ENCODE data around the gene KAT8. TPM values are rescaled to one million over a fixed set of nuclear protein-coding genes. Genes with fewer than 3 reads are reported as not detected.

KAT8 gene
- total and polyA plus RNA-seq, 2 of the 13 experiments (the other 11 are each of a cell fraction or from before 2014, with no cell fraction given): 79.0 to 84.2 TPM

DNA sequence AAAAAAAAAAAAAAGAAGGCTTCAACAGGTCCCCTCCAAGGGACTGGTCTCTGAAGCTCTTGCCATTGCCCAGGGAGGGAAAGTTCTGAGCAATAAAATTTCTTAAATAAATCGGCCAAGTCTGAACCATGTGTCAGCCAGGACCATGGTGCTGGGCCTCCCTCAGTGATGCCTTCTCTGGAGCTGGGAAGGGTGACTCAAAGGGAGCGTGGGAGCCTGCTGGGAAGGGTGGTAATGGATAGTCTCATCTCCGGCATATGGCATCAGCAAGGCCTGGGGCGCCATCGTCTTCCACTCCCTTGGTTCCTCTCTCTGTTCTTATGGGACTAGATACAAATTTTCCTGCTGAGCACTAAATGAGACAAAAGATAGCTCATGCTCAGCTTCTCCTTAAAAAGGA is 25.1 kb upstream of the KAT8 start (continued):
- TF ChIP-seq, protein P1, sequence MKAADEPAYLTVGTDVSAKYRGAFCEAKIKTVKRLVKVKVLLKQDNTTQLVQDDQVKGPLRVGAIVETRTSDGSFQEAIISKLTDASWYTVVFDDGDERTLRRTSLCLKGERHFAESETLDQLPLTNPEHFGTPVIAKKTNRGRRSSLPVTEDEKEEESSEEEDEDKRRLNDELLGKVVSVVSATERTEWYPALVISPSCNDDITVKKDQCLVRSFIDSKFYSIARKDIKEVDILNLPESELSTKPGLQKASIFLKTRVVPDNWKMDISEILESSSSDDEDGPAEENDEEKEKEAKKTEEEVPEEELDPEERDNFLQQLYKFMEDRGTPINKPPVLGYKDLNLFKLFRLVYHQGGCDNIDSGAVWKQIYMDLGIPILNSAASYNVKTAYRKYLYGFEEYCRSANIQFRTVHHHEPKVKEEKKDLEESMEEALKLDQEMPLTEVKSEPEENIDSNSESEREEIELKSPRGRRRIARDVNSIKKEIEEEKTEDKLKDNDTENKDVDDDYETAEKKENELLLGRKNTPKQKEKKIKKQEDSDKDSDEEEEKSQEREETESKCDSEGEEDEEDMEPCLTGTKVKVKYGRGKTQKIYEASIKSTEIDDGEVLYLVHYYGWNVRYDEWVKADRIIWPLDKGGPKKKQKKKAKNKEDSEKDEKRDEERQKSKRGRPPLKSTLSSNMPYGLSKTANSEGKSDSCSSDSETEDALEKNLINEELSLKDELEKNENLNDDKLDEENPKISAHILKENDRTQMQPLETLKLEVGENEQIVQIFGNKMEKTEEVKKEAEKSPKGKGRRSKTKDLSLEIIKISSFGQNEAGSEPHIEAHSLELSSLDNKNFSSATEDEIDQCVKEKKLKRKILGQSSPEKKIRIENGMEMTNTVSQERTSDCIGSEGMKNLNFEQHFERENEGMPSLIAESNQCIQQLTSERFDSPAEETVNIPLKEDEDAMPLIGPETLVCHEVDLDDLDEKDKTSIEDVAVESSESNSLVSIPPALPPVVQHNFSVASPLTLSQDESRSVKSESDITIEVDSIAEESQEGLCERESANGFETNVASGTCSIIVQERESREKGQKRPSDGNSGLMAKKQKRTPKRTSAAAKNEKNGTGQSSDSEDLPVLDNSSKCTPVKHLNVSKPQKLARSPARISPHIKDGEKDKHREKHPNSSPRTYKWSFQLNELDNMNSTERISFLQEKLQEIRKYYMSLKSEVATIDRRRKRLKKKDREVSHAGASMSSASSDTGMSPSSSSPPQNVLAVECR (CRISPR knock-in tag; IDR thresholded peaks at IDR 0.05; ENCODE audit: borderline replicate concordance): no peak
- TF ChIP-seq SNAI1 (CRISPR knock-in tag; IDR thresholded peaks at IDR 0.05; ENCODE audit: borderline replicate concordance): no peak

- no peak overlapping the region for H2AFZ ChIP-seq (ENCODE audit: low read length)
- in situ Hi-C loops (cut with HindIII; ENCODE audit: extremely low pct_ligation_motif_present, low pct_unique_long_range_greater_than_20kb) (no loop called here), intact Hi-C loops (cut with micrococcal nuclease; ENCODE audit: unreplicated experiment) (loop anchor here (1.0 to 10.0 kb wide), 2 partner anchors 49 to 138 kb away; partner anchors contain the start of gene SETD1A)
- peak overlapping the region; percentile 99 for H3K4me2 ChIP-seq (ENCODE audit: low read depth, low read length)
- H3K9ac ChIP-seq (ENCODE audit: insufficient read depth, low read depth, low read length): peak overlapping the region; percentile 94
- peak overlapping the region; percentile 80 to 100 (median 82) for H3K4me3 ChIP-seq (replicated peaks in 1 of 3; ENCODE audit: insufficient read depth in 1 of 3, low read depth in 2 of 3, low read length in 3 of 3)
- ChIA-PET POLR2A (interaction anchor here (0.7 to 5.0 kb wide), 15 partner anchors 9 to 138 kb away, joined by 3 to 49 read pairs (median 6); partner anchors contain the start of genes FUS, HSD3B7, KAT8 and STX4), CTCF (ENCODE audit: low intra/inter-chr PET ratio, low total read pairs) (no interaction called here)
- no peaks in the 10 kb centered on the region for H3K9me3 ChIP-seq (ENCODE audit: low read length)
- no peaks in the 10 kb centered on the region; a peak in 1 of 5 replicates for H3K27me3 ChIP-seq (ENCODE audit: control insufficient read depth in 1 of 2, insufficient read depth in 2 of 2, low read length in 2 of 2)
- WGBS (ENCODE audit: low lambda C conversion rate): 5% methylated on average over 17 of the region's 17 CpGs
- H3K79me2 ChIP-seq (ENCODE audit: insufficient read depth, low read length): peaks cover 33% of the 10 kb centered on the region
- H3K27ac ChIP-seq (ENCODE audit: extremely low read length, insufficient read depth, low read length): peak overlapping the region; percentile 84
- peaks cover 13 to 32% of the 10 kb centered on the region in 2 experiments for H3K36me3 ChIP-seq (replicated peaks in 1 of 2; ENCODE audit: control insufficient read depth in 1 of 2, insufficient read depth in 2 of 2, low read length in 2 of 2)
- peaks cover 27% of the 10 kb centered on the region for H3K4me1 ChIP-seq (ENCODE audit: insufficient read depth, low read length)
- peak; percentile 74 for FAIRE-seq
- H4K20me1 ChIP-seq (ENCODE audit: insufficient read depth, low read length): peaks cover 12% of the 10 kb centered on the region
- DNase-seq (ENCODE audit: low spot score): peak; percentile 74
- no TSS peak for BruUV-seq (replicated peaks)
- ATAC-seq: peak; percentile 36
- TF ChIP-seq RAD51 (IDR thresholded peaks at IDR 0.05; ENCODE audit: borderline replicate concordance) (no peak), SRSF1 (optimal IDR thresholded peaks at IDR 0.05; ENCODE audit: low read depth, low read length) (no peak), ZNF431 (CRISPR knock-in tag; IDR thresholded peaks at IDR 0.05; ENCODE audit: borderline replicate concordance, low read depth) (no peak), ATF3 (CRISPR knock-in tag; IDR thresholded peaks at IDR 0.05) (no peak), RBM39 (IDR thresholded peaks at IDR 0.05; ENCODE audit: low read depth, low read length, poor library complexity, severe bottlenecking) (no peak), SRSF4 (IDR thresholded peaks at IDR 0.05; ENCODE audit: low read depth, low read length, poor library complexity, severe bottlenecking) (no peak), MIER3 (CRISPR knock-in tag; IDR thresholded peaks at IDR 0.05; ENCODE audit: borderline replicate concordance) (0 out of 2 replicates have a peak, but pooled peaks have one; percentile 55), FLYWCH1 (CRISPR knock-in tag; IDR thresholded peaks at IDR 0.05) (no peak), SP2 (CRISPR knock-in tag; IDR thresholded peaks at IDR 0.05) (no peak), ZC3H4 (CRISPR knock-in tag; IDR thresholded peaks at IDR 0.05; ENCODE audit: borderline replicate concordance) (no peak)
- TF ChIP-seq, protein P2, sequence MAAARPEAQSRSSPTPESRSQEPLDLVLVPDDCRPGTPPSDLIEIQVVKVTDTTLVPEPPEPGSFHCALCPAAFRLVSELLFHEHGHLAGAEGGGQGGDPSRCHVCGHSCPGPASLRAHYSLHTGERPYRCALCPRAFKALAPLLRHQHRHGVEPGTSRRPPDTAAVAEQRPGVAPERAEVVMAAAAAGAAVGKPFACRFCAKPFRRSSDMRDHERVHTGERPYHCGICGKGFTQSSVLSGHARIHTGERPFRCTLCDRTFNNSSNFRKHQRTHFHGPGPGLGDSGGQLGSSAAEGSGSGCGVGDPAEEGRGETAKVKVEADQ (CRISPR knock-in tag; IDR thresholded peaks at IDR 0.05; ENCODE audit: borderline replicate concordance): 0 out of 2 replicates have a peak, but pooled peaks have one; percentile 19
- TF ChIP-seq, protein P3, sequence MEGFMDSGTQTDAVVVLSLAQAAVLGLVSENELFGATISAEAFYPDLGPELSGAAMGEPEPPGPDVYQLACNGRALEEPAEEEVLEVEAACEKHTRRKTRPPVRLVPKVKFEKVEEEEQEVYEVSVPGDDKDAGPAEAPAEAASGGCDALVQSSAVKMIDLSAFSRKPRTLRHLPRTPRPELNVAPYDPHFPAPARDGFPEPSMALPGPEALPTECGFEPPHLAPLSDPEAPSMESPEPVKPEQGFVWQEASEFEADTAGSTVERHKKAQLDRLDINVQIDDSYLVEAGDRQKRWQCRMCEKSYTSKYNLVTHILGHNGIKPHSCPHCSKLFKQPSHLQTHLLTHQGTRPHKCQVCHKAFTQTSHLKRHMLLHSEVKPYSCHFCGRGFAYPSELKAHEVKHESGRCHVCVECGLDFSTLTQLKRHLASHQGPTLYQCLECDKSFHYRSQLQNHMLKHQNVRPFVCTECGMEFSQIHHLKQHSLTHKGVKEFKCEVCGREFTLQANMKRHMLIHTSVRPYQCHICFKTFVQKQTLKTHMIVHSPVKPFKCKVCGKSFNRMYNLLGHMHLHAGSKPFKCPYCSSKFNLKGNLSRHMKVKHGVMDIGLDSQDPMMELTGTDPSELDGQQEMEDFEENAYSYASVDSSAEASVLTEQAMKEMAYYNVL (CRISPR knock-in tag; IDR thresholded peaks at IDR 0.05; ENCODE audit: borderline replicate concordance): no peak
Observed at GRCh38 chr16:31093132-31093703, 24.2 kb upstream of the KAT8 start.

Data from HepG2 (cell line).